Panc1 (cell line): ENCODE data around the gene POMT2. TPM values are rescaled to one million over a fixed set of nuclear protein-coding genes. Genes with fewer than 3 reads are reported as not detected.

Experiments used
- ATAC-seq: fragments of 200-7000 bp; cut with Tn5 transposase; 2 replicates; pipeline ENCODE4 v1.9.1; 2020; ENCODE audit warnings: mild to moderate bottlenecking, moderate library complexity
- BruUV-seq: library from RNA; stranded (reverse); fragments of 400-500 nt; replicated peaks from 2 replicates; lab custom pipeline; 2021; lab: Mats Ljungman, UMichigan
- CTCF ChIA-PET: fragments of 300-600 bp; sonication (Branson Sonifier 250); formaldehyde crosslinking; loops from one replicate; lab custom pipeline; 2022; ENCODE audit warnings: antibody characterized with exemption; lab: Charles Lee
- POLR2A ChIA-PET: fragments of 300-600 bp; sonication (Branson Sonifier 250); formaldehyde crosslinking; loops from one replicate; lab custom pipeline; 2022; ENCODE audit warnings: antibody characterized with exemption; lab: Charles Lee
- DNase-seq: peaks from one replicate; pipeline ENCODE4 v3.0.0-alpha.2; 2010; ENCODE audit warnings: low read depth, low spot score
- H3K27ac ChIP-seq: 2 replicates; pipeline ENCODE4 v1.5.1; 2011; ENCODE audit warnings: mild to moderate bottlenecking, low read length, inconsistent platforms
- H3K27me3 ChIP-seq: fragments of 200-500 bp; sonication (Bioruptor generic); 2 replicates; pipeline ENCODE4 v1.6.0; 2014; ENCODE audit warnings: low read length, inconsistent platforms; ENCODE audit not compliant: control insufficient read depth, insufficient read depth
- H3K36me3 ChIP-seq: fragments of 200-500 bp; sonication (Bioruptor generic); 2 replicates; pipeline ENCODE4 v1.5.1; 2014; ENCODE audit warnings: inconsistent platforms, mild to moderate bottlenecking, low read length, moderate library complexity; ENCODE audit not compliant: control insufficient read depth, insufficient read depth
- H3K4me1 ChIP-seq: 2 replicates; pipeline ENCODE4 v1.5.1; 2011; ENCODE audit warnings: inconsistent platforms, mild to moderate bottlenecking, low read length, moderate library complexity; ENCODE audit not compliant: control insufficient read depth, insufficient read depth
- H3K4me3 ChIP-seq, 2 experiments: 2 replicates each; pipeline ENCODE4 v1.5.1; 2011 to 2012; ENCODE audit warnings: low read depth in 2 of 2, low read length in 2 of 2, mild to moderate bottlenecking in 2 of 2, inconsistent platforms in 1 of 2, moderate library complexity in 1 of 2
- H3K9me3 ChIP-seq: fragments of 200-500 bp; sonication (Bioruptor generic); 2 replicates; pipeline ENCODE4 v1.5.1; 2014; ENCODE audit warnings: low read depth, mild to moderate bottlenecking, inconsistent platforms, low read length, moderate library complexity; ENCODE audit not compliant: control insufficient read depth, insufficient read depth
- CTCF ChIP-seq: fragments of 450-650 bp; IDR thresholded peaks from 2 replicates; pipeline ENCODE4 v1.5.1; 2017; ENCODE audit warnings: mild to moderate bottlenecking
- POLR2AphosphoS5 ChIP-seq: IDR thresholded peaks from 2 replicates; pipeline ENCODE4 v1.6.1; 2012; ENCODE audit warnings: mild to moderate bottlenecking, low read depth, low read length, moderate library complexity
- REST ChIP-seq, 2 experiments: IDR thresholded peaks; 2 replicates each; pipeline ENCODE4 v1.6.1; 2011 to 2012; ENCODE audit warnings: low read depth in 2 of 2, control low read depth in 1 of 2, low read length in 1 of 2, mild to moderate bottlenecking in 1 of 2, moderate library complexity in 1 of 2; ENCODE audit not compliant: insufficient read depth in 1 of 2
- SIN3A ChIP-seq: IDR thresholded peaks from 2 replicates; pipeline ENCODE4 v1.6.1; 2012; ENCODE audit warnings: low read depth, mild to moderate bottlenecking, low read length, moderate library complexity, borderline replicate concordance; ENCODE audit not compliant: insufficient read depth
- TCF7L2 ChIP-seq: IDR thresholded peaks from 2 replicates; pipeline ENCODE4 v1.6.1; 2011; ENCODE audit warnings: mild to moderate bottlenecking, low read depth, low read length, inconsistent platforms
- in situ Hi-C: cut with HindIII; loops from 2 replicates; pipeline ENCODE4 v1.10.0; 2016; ENCODE audit warnings: low sequenced_read_pairs, low pct_unique_long_range_greater_than_20kb
- intact Hi-C: fragments of 100-400 bp; cut with micrococcal nuclease; formaldehyde crosslinking; loops from one replicate; pipeline ENCODE4 v1.10.0; 2022; ENCODE audit not compliant: unreplicated experiment
- total RNA-seq: library from RNA; stranded (reverse); gene quantifications from one replicate; pipeline ENCODE4 v1.2.1, GENCODE V29; 2021; ENCODE audit not compliant: unreplicated experiment

Gene POMT2
- total RNA-seq, 1 experiment from 2014 or later: 43.5 TPM

DNA sequence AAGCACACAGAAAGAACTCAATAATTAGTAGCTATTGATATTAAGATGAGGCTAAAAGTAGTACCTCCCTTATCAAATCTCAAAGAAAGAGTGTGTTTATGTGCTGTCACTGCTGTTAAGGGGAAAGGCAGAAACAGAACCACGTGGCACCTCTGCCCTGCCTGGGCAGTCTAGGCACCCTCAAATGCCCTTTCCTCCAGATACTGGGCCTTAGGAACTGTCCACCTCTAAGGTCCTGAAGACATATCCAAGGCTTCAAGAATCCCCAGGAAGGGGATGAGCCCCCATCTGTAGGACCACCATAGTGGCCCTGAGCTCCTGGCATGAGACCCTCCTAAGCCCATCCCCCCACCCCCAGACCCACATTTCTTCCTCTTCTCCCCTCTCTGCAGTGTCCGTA, 78.7 kb downstream of the POMT2 start:
- DNase-seq: no peak
- Histone ChIP-seq H3K9me3 (no peaks in the 10 kb centered on the region), H3K4me1 (no peaks in the 10 kb centered on the region), H3K4me3 (no peak overlapping the region), H3K36me3 (no peaks in the 10 kb centered on the region), H3K27ac (no peak overlapping the region), H3K27me3 (no peaks in the 10 kb centered on the region)
- POLR2A ChIA-PET: no interaction called here
- TF ChIP-seq CTCF (no peak), SIN3A (no peak), REST (IDR thresholded peaks at IDR 0.05; ENCODE audit: insufficient read depth in 1 of 2, low read depth in 2 of 2, low read length in 1 of 2) (peak; percentile 68 to 74; a peak in 3 of 4 replicates), TCF7L2 (no peak), POLR2AphosphoS5 (no peak)
- in situ Hi-C loops: no loop called here
- intact Hi-C loops: no loop called here
- CTCF ChIA-PET: no interaction called here
- ATAC-seq: no peak
- BruUV-seq: no TSS peak

- no peaks in the 10 kb centered on the region for H3K27me3 ChIP-seq
- H3K9me3 ChIP-seq: no peaks in the 10 kb centered on the region
- ChIA-PET POLR2A (no interaction called here), CTCF (no interaction called here)
- no TSS peak for BruUV-seq
- ATAC-seq (no peak), DNase-seq (no peak)
- in situ Hi-C loops: no loop called here
- H3K4me1 ChIP-seq: no peaks in the 10 kb centered on the region
- H3K4me3 ChIP-seq: no peak overlapping the region
- no peaks in the 10 kb centered on the region for H3K36me3 ChIP-seq
- H3K27ac ChIP-seq: no peak overlapping the region
- TF ChIP-seq TCF7L2 (no peak), SIN3A (no peak)
- intact Hi-C loops: no loop called here
Observed at GRCh38 chr14:77240336-77240915, 80.3 kb downstream of the POMT2 start.

DNA sequence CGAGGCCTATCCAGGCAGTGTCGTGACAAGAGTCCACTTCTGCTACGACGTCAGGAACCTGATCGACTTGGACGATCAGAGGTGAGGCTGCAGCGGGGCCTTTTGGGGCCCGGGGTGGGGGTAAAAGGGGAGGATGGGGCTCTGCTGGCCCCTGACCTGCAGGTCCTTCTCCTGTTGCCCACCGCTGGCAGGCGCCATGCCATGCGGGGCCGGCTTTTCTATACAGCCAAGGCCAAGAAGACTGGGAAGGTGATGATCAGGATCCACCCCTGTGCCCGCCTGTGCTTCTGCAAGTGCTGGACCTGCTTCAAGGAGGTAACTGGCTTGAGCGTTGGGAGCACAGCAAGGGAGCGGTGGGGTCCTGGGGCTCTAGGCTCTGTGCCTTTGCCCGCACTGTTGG, 81.3 kb downstream of the POMT2 start:
- CTCF ChIA-PET: no interaction called here
- BruUV-seq: no TSS peak
- Histone ChIP-seq H3K36me3 (no peaks in the 10 kb centered on the region), H3K27ac (no peak overlapping the region), H3K4me1 (no peaks in the 10 kb centered on the region), H3K27me3 (no peaks in the 10 kb centered on the region), H3K9me3 (no peaks in the 10 kb centered on the region), H3K4me3 (no peak overlapping the region)
- TF ChIP-seq REST (IDR thresholded peaks at IDR 0.05; ENCODE audit: insufficient read depth in 1 of 2, low read depth in 2 of 2, low read length in 1 of 2) (no peak), CTCF (no peak), SIN3A (no peak), POLR2AphosphoS5 (no peak)
- DNase-seq (no peak), ATAC-seq (no peak)
- intact Hi-C loops (no loop called here), in situ Hi-C loops (no loop called here)
- POLR2A ChIA-PET: no interaction called here
